H1 (cell line): ENCODE results near the gene NEURL4. TPM values are rescaled to one million over a fixed set of nuclear protein-coding genes. Genes with fewer than 3 reads are reported as not detected.

Experiments
- ATF2 ChIP-seq: IDR thresholded peaks from 2 replicates; pipeline ENCODE4 v1.6.1; 2012; ENCODE audit warnings: low read length, inconsistent platforms
- EZH2 ChIP-seq: fragments of 200-600 bp; sonication (generic); IDR thresholded peaks from 2 replicates; pipeline ENCODE4 v1.7.1; 2012; ENCODE audit warnings: low read depth, mild to moderate bottlenecking, moderate library complexity, low read length, inconsistent platforms; ENCODE audit not compliant: severe bottlenecking
- polyA plus RNA-seq, 7 experiments: library from polyadenylated mRNA; depleted of rRNA in 3 of 7; stranded (reverse) in 5 of 7; unstranded in 2 of 7; fragments of >200 nt in 5 of 7; fragments of 200-250 nt in 2 of 7; gene quantifications; 1 replicate in 5 of 7; 2 replicates in 1 of 7; 4 replicates in 1 of 7; pipeline versions ENCODE4 v1.2.1 to v1.2.3, GENCODE V29; 2011 to 2013; ENCODE audit warnings: missing spikeins in 2 of 7, mixed read lengths in 2 of 7
- total RNA-seq: library from RNA; stranded (reverse); fragmentation: NEBNext Ultra II Directional; extraction: Animal tissue kit (Norgen Biotek cat#: 25700); gene quantifications from 2 replicates; pipeline ENCODE4 v1.2.1, GENCODE V29; 2021

Gene NEURL4
- total and polyA plus RNA-seq, 2 of the 8 experiments (the other 6 are each of a cell fraction or from before 2014, with no cell fraction given): 29.6 to 46.8 TPM

GRCh38 chr17:7356072-7356549, 27.0 kb upstream of the NEURL4 start (continued):
- TF ChIP-seq ATF2 (no peak), EZH2 (no peak)
- TF ChIP-seq, all 59 proteins: peak for 13
